ENCODE measurements around the gene TENM4. TPM values are rescaled to one million over a fixed set of nuclear protein-coding genes. Genes with fewer than 3 reads are reported as not detected.

The TENM4 gene
- total RNA-seq, 2 donors from 2014 or later = 68.2 to 130 TPM

- Histone ChIP-seq H3K27ac (ENCODE audit: low read depth, low read length) (no peak overlapping the region), H3K9ac (ENCODE audit: extremely low read depth, low read length, poor library complexity, severe bottlenecking) (no peak overlapping the region), H3K4me3 (ENCODE audit: low read length) (no peak overlapping the region), H3K36me3 (ENCODE audit: control insufficient read depth, insufficient read depth, low read length) (no peaks in the 10 kb centered on the region), H3K4me1 (ENCODE audit: control insufficient read depth, insufficient read depth, low read length) (no peaks in the 10 kb centered on the region), H3K9me3 (ENCODE audit: control insufficient read depth, low read length) (no peaks in the 10 kb centered on the region), H3K27me3 (ENCODE audit: control insufficient read depth, insufficient read depth, low read length, poor library complexity, severe bottlenecking) (no peaks in the 10 kb centered on the region)
- WGBS, 2 experiments (ENCODE audit: insufficient coverage in 1 of 2, insufficient read length in 1 of 2) = 73 to 81% methylated on average over 2 to 7 of the region's 7 CpGs
- H3K27me3 Mint-ChIP-seq (ENCODE audit: insufficient read depth) = no peaks in the 10 kb centered on the region
- peaks cover 9% of the 10 kb centered on the region for H3K36me3 Mint-ChIP-seq (ENCODE audit: low read depth)
- no peak overlapping the region for H3K27ac Mint-ChIP-seq
- H3K4me1 Mint-ChIP-seq = peaks cover 15% of the 10 kb centered on the region
- no peak for TF ChIP-seq CTCF (conservative IDR thresholded peaks at IDR 0.05)
- H3K4me3 Mint-ChIP-seq = no peak overlapping the region
- DNase-seq = no peak
- no peaks in the 10 kb centered on the region for H3K9me3 Mint-ChIP-seq
Measured at GRCh38 chr11:79241852-79242241, 199.0 kb downstream of the TENM4 start.

GRCh38 chr11:79241205-79241851 lies 199.5 kb downstream of the TENM4 start:
- Histone ChIP-seq H3K27me3 (ENCODE audit: control insufficient read depth, insufficient read depth, low read length, poor library complexity, severe bottlenecking) (no peaks in the 10 kb centered on the region), H3K9ac (ENCODE audit: extremely low read depth, low read length, poor library complexity, severe bottlenecking) (no peak overlapping the region), H3K27ac (ENCODE audit: low read depth, low read length) (no peak overlapping the region), H3K4me3 (ENCODE audit: low read length) (no peak overlapping the region), H3K36me3 (ENCODE audit: control insufficient read depth, insufficient read depth, low read length) (no peaks in the 10 kb centered on the region), H3K9me3 (ENCODE audit: control insufficient read depth, low read length) (no peaks in the 10 kb centered on the region), H3K4me1 (ENCODE audit: control insufficient read depth, insufficient read depth, low read length) (no peaks in the 10 kb centered on the region)
- H3K36me3 Mint-ChIP-seq (ENCODE audit: low read depth) = peaks cover 9% of the 10 kb centered on the region
- no peaks in the 10 kb centered on the region for H3K27me3 Mint-ChIP-seq (ENCODE audit: insufficient read depth)
- peak overlapping the region; percentile 41 for H3K27ac Mint-ChIP-seq
- no peaks in the 10 kb centered on the region for H3K9me3 Mint-ChIP-seq
- no peak for DNase-seq
- WGBS, 2 experiments (ENCODE audit: insufficient coverage in 1 of 2, insufficient read length in 1 of 2) = 90 to 94% methylated on average over 4 to 6 of the region's 7 CpGs
- peaks cover 15% of the 10 kb centered on the region for H3K4me1 Mint-ChIP-seq
- TF ChIP-seq CTCF (conservative IDR thresholded peaks at IDR 0.05) = no peak
- H3K4me3 Mint-ChIP-seq = no peak overlapping the region

GRCh38 chr11:79237703-79238102 lies 203.1 kb downstream of the TENM4 start:
- Histone ChIP-seq H3K4me3 (ENCODE audit: low read length) (no peak overlapping the region), H3K36me3 (ENCODE audit: control insufficient read depth, insufficient read depth, low read length) (no peaks in the 10 kb centered on the region), H3K9ac (ENCODE audit: extremely low read depth, low read length, poor library complexity, severe bottlenecking) (no peak overlapping the region), H3K9me3 (ENCODE audit: control insufficient read depth, low read length) (no peaks in the 10 kb centered on the region), H3K27ac (ENCODE audit: low read depth, low read length) (no peak overlapping the region), H3K4me1 (ENCODE audit: control insufficient read depth, insufficient read depth, low read length) (no peaks in the 10 kb centered on the region), H3K27me3 (ENCODE audit: control insufficient read depth, insufficient read depth, low read length, poor library complexity, severe bottlenecking) (no peaks in the 10 kb centered on the region)
- H3K36me3 Mint-ChIP-seq (ENCODE audit: low read depth) = no peaks in the 10 kb centered on the region
- no peak for TF ChIP-seq CTCF (conservative IDR thresholded peaks at IDR 0.05)
- no peaks in the 10 kb centered on the region for H3K9me3 Mint-ChIP-seq
- no peak overlapping the region for H3K4me3 Mint-ChIP-seq
- H3K4me1 Mint-ChIP-seq = peaks cover 17% of the 10 kb centered on the region
- no peak for DNase-seq
- 67 to 92% methylated on average over 4 to 6 of the region's 6 CpGs for WGBS, 2 experiments (ENCODE audit: insufficient coverage in 1 of 2, insufficient read length in 1 of 2)
- no peaks in the 10 kb centered on the region for H3K27me3 Mint-ChIP-seq (ENCODE audit: insufficient read depth)
- H3K27ac Mint-ChIP-seq = no peak overlapping the region

All from endodermal cell (in vitro differentiated cells).